ENCODE measurements around the gene ORMDL3. TPM values are rescaled to one million over a fixed set of nuclear protein-coding genes. Genes with fewer than 3 reads are reported as not detected.

ORMDL3 gene
- total and polyA plus RNA-seq, 2 experiments from 2014 or later: 33.6 to 38.5 TPM

DNA sequence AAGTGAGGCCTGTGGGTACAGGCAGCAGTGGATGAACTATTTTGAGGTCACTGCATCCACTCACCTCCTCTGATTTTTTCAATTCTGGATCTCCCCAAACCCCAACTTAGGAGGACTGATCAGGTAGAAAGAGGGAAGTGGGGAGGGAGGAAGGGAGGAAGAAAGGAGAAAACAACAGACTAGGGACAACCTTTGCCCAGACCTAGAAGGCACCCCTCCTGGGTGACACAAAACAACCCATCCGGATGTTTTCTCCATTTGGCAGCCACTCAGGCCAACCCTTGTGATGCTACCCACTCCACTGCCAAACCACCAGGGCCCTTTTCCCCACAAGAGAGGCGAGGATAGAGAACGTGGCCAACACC lies 2.7 kb downstream of the ORMDL3 start:
- H3K79me2 ChIP-seq (replicated peaks; ENCODE audit: insufficient read depth): peaks cover 32% of the 10 kb centered on the region
- H3K4me1 ChIP-seq (ENCODE audit: insufficient read depth): peaks cover 15% of the 10 kb centered on the region
- no peak overlapping the region for H3K4me3 ChIP-seq
- Mint-ChIP-seq H3K4me3 (no peak overlapping the region; the same call in 1 of the 3 replicates), H3K27me3 (ENCODE audit: insufficient read depth, low read depth, poor library complexity) (peaks cover 8% of the 10 kb centered on the region), H3K9me3 (no peaks in the 10 kb centered on the region), H3K4me1 (peaks cover 42% of the 10 kb centered on the region), H3K27ac (peak overlapping the region; percentile 65; the same call in 1 of the 2 replicates), H3K36me3 (ENCODE audit: low read depth) (peaks cover 31% of the 10 kb centered on the region)
- peaks cover 5% of the 10 kb centered on the region; the same call in 1 of the 2 replicates for H3K36me3 ChIP-seq (ENCODE audit: insufficient read depth)
- H3K27me3 ChIP-seq (ENCODE audit: insufficient read depth): no peaks in the 10 kb centered on the region
- H2AFZ ChIP-seq: no peak overlapping the region
- no peak overlapping the region for H3K27ac ChIP-seq (ENCODE audit: low read depth)
- H3F3A ChIP-seq (replicated peaks; ENCODE audit: low read depth): peaks cover 7% of the 10 kb centered on the region
- H4K20me1 ChIP-seq (replicated peaks; ENCODE audit: insufficient read depth): peaks cover 17% of the 10 kb centered on the region
- no peaks in the 10 kb centered on the region for H3K9me2 ChIP-seq (ENCODE audit: insufficient read depth)
- ATAC-seq (no peak), DNase-seq (ENCODE audit: low spot score) (no peak)
- TF ChIP-seq, protein P1, sequence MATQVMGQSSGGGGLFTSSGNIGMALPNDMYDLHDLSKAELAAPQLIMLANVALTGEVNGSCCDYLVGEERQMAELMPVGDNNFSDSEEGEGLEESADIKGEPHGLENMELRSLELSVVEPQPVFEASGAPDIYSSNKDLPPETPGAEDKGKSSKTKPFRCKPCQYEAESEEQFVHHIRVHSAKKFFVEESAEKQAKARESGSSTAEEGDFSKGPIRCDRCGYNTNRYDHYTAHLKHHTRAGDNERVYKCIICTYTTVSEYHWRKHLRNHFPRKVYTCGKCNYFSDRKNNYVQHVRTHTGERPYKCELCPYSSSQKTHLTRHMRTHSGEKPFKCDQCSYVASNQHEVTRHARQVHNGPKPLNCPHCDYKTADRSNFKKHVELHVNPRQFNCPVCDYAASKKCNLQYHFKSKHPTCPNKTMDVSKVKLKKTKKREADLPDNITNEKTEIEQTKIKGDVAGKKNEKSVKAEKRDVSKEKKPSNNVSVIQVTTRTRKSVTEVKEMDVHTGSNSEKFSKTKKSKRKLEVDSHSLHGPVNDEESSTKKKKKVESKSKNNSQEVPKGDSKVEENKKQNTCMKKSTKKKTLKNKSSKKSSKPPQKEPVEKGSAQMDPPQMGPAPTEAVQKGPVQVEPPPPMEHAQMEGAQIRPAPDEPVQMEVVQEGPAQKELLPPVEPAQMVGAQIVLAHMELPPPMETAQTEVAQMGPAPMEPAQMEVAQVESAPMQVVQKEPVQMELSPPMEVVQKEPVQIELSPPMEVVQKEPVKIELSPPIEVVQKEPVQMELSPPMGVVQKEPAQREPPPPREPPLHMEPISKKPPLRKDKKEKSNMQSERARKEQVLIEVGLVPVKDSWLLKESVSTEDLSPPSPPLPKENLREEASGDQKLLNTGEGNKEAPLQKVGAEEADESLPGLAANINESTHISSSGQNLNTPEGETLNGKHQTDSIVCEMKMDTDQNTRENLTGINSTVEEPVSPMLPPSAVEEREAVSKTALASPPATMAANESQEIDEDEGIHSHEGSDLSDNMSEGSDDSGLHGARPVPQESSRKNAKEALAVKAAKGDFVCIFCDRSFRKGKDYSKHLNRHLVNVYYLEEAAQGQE (IDR thresholded peaks at IDR 0.05; ENCODE audit: unreplicated experiment): no peak
- TF ChIP-seq CTCF (conservative IDR thresholded peaks at IDR 0.05; ENCODE audit: low read depth in 2 of 2) (no peak), EZH2phosphoT487 (IDR thresholded peaks at IDR 0.05; ENCODE audit: unreplicated experiment) (no peak), NANOG (IDR thresholded peaks at IDR 0.05; ENCODE audit: borderline replicate concordance) (no peak), STAT1 (IDR thresholded peaks at IDR 0.05; ENCODE audit: unreplicated experiment) (no peak), JUNB (IDR thresholded peaks at IDR 0.05; ENCODE audit: unreplicated experiment) (no peak), ETS1 (IDR thresholded peaks at IDR 0.05) (no peak), ZNF331 (CRISPR knock-in tag; IDR thresholded peaks at IDR 0.05; ENCODE audit: low read depth) (no peak), EZH2 (IDR thresholded peaks at IDR 0.05; ENCODE audit: low read depth, unreplicated experiment) (no peak), CREB1 (CRISPR knock-in tag; IDR thresholded peaks at IDR 0.05; ENCODE audit: low read depth) (no peak), ZNF114 (CRISPR knock-in tag; IDR thresholded peaks at IDR 0.05) (no peak), POLR2AphosphoS5 (IDR thresholded peaks at IDR 0.05; ENCODE audit: low read depth) (no peak)
- TF ChIP-seq, protein P2, sequence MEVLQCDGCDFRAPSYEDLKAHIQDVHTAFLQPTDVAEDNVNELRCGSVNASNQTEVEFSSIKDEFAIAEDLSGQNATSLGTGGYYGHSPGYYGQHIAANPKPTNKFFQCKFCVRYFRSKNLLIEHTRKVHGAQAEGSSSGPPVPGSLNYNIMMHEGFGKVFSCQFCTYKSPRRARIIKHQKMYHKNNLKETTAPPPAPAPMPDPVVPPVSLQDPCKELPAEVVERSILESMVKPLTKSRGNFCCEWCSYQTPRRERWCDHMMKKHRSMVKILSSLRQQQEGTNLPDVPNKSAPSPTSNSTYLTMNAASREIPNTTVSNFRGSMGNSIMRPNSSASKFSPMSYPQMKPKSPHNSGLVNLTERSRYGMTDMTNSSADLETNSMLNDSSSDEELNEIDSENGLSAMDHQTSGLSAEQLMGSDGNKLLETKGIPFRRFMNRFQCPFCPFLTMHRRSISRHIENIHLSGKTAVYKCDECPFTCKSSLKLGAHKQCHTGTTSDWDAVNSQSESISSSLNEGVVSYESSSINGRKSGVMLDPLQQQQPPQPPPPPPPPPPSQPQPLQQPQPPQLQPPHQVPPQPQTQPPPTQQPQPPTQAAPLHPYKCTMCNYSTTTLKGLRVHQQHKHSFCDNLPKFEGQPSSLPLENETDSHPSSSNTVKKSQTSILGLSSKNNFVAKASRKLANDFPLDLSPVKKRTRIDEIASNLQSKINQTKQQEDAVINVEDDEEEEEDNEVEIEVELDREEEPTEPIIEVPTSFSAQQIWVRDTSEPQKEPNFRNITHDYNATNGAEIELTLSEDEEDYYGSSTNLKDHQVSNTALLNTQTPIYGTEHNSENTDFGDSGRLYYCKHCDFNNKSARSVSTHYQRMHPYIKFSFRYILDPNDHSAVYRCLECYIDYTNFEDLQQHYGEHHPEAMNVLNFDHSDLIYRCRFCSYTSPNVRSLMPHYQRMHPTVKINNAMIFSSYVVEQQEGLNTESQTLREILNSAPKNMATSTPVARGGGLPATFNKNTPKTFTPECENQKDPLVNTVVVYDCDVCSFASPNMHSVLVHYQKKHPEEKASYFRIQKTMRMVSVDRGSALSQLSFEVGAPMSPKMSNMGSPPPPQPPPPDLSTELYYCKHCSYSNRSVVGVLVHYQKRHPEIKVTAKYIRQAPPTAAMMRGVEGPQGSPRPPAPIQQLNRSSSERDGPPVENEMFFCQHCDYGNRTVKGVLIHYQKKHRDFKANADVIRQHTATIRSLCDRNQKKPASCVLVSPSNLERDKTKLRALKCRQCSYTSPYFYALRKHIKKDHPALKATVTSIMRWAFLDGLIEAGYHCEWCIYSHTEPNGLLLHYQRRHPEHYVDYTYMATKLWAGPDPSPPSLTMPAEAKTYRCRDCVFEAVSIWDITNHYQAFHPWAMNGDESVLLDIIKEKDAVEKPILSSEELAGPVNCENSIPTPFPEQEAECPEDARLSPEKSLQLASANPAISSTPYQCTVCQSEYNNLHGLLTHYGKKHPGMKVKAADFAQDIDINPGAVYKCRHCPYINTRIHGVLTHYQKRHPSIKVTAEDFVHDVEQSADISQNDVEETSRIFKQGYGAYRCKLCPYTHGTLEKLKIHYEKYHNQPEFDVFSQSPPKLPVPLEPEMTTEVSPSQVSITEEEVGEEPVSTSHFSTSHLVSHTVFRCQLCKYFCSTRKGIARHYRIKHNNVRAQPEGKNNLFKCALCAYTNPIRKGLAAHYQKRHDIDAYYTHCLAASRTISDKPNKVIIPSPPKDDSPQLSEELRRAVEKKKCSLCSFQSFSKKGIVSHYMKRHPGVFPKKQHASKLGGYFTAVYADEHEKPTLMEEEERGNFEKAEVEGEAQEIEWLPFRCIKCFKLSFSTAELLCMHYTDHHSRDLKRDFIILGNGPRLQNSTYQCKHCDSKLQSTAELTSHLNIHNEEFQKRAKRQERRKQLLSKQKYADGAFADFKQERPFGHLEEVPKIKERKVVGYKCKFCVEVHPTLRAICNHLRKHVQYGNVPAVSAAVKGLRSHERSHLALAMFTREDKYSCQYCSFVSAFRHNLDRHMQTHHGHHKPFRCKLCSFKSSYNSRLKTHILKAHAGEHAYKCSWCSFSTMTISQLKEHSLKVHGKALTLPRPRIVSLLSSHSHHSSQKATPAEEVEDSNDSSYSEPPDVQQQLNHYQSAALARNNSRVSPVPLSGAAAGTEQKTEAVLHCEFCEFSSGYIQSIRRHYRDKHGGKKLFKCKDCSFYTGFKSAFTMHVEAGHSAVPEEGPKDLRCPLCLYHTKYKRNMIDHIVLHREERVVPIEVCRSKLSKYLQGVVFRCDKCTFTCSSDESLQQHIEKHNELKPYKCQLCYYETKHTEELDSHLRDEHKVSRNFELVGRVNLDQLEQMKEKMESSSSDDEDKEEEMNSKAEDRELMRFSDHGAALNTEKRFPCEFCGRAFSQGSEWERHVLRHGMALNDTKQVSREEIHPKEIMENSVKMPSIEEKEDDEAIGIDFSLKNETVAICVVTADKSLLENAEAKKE (CRISPR knock-in tag; IDR thresholded peaks at IDR 0.05): no peak
- H3K4me2 ChIP-seq: peak overlapping the region; percentile 20; the same call in 1 of the 2 replicates
